Measurements from ENCODE around the gene HDLBP.

DNA sequence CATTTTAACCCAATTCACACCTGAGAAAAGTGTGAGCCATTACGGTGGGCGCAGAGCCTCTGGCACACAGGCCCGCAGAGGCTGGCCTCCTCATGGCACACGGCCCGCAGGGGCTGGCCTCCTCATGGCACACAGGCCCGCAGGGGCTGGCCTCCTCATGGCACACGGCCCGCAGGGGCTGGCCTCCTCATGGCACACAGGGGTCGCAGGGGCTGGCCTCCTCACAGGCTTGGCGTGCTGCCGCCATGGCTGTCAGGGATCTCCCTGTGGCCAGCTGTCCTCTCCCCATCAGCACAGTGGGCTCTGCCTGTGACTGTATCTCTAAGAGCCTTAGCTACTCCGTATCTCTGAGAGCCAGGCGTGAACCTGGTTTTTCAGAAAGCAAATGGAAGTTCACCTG is 102.4 kb downstream of the HDLBP start:
- TF ChIP-seq, protein P1, sequence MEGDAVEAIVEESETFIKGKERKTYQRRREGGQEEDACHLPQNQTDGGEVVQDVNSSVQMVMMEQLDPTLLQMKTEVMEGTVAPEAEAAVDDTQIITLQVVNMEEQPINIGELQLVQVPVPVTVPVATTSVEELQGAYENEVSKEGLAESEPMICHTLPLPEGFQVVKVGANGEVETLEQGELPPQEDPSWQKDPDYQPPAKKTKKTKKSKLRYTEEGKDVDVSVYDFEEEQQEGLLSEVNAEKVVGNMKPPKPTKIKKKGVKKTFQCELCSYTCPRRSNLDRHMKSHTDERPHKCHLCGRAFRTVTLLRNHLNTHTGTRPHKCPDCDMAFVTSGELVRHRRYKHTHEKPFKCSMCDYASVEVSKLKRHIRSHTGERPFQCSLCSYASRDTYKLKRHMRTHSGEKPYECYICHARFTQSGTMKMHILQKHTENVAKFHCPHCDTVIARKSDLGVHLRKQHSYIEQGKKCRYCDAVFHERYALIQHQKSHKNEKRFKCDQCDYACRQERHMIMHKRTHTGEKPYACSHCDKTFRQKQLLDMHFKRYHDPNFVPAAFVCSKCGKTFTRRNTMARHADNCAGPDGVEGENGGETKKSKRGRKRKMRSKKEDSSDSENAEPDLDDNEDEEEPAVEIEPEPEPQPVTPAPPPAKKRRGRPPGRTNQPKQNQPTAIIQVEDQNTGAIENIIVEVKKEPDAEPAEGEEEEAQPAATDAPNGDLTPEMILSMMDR (IDR thresholded peaks at IDR 0.05; ENCODE audit: insufficient read depth, low read length, poor library complexity, severe bottlenecking), result no peak
- TF ChIP-seq EZH2phosphoT487 (conservative IDR thresholded peaks at IDR 0.05; ENCODE audit: low read length), result no peak

Measured in SU-DHL-6 (cell line).